Ovary (tissue), 3 donors: ENCODE measurements around the gene GPR137B.

Source experiments
- CTCF ChIP-seq, 3 donors: fragments of 450-650 bp in 2 of 3; fragments of 200-600 bp in 1 of 3; IDR thresholded peaks; one replicate each; pipeline versions ENCODE4 v1.5.1 to v1.8.0; 2016 to 2022; ENCODE audit warnings: antibody characterized with exemption in 3 of 3, mild to moderate bottlenecking in 1 of 3
- POLR2A ChIP-seq: fragments of 450-650 bp; IDR thresholded peaks from one replicate; pipeline ENCODE4 v1.6.1; 2017; ENCODE audit warnings: antibody characterized with exemption, mild to moderate bottlenecking, moderate library complexity
- donor health status: DM: no; HTN: no; CAD: no.

GRCh38 chr1:236163463-236164153 is 21.3 kb downstream of the GPR137B start:
- TF ChIP-seq CTCF (IDR thresholded peaks at IDR 0.05) (no peak), POLR2A (no peak)
